ENCODE data around the gene C1QTNF5.

The C1QTNF5 gene

DNA sequence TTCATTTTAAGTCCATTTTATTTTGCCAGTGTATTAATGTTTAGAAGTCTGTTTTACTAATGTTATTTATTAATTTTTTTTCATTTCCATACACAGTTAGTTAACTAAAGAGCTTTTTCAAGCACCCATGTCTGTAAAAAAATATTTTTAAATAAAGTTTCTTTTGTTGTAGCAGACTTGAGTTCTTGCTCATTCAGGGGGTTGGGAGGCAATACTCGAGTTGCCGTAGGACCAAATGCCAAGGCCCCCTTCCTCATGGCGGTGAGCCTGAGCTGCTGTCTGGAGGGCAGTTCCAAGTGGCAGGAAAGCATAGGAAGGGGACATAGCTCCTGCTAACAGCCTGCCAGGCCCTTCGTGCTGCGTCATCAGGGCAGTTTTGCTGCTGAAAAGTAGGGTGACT lies 32.7 kb downstream of the C1QTNF5 start:
- POLR2A ChIA-PET = interaction anchor here (0.6 to 4.8 kb wide), 5 partner anchors 9 to 215 kb away, joined by 3 to 35 read pairs (median 3); partner anchors contain the start of gene MCAM
- H3K4me3 ChIP-seq (ENCODE audit: low read depth, low read length) = no peak overlapping the region
- TF ChIP-seq MZF1 (tag by site-specific recombination; IDR thresholded peaks at IDR 0.05; ENCODE audit: borderline replicate concordance) (no peak), BCL11A (tag by site-specific recombination; IDR thresholded peaks at IDR 0.05; ENCODE audit: low read depth) (no peak), ZNF394 (tag by site-specific recombination; IDR thresholded peaks at IDR 0.05; ENCODE audit: borderline replicate concordance) (no peak), KLF1 (tag by site-specific recombination; IDR thresholded peaks at IDR 0.05) (no peak), ZNF140 (tag by site-specific recombination; IDR thresholded peaks at IDR 0.05) (no peak), ZNF521 (tag by site-specific recombination; IDR thresholded peaks at IDR 0.05) (no peak), ZNF544 (tag by site-specific recombination; IDR thresholded peaks at IDR 0.05) (no peak), ZBTB8A (tag by site-specific recombination; IDR thresholded peaks at IDR 0.05) (no peak), ZNF707 (tag by site-specific recombination; IDR thresholded peaks at IDR 0.05) (no peak)
- TF ChIP-seq, protein P1, sequence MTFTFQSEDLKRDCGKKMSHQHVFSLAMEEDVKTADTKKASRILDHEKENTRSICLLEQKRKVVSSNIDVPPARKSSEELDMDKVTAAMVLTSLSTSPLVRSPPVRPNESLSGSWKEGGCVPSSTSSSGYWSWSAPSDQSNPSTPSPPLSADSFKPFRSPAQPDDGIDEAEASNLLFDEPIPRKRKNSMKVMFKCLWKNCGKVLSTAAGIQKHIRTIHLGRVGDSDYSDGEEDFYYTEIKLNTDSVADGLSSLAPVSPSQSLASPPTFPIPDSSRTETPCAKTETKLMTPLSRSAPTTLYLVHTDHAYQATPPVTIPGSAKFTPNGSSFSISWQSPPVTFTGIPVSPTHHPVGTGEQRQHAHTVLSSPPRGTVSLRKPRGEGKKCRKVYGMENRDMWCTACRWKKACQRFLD (tag by site-specific recombination; IDR thresholded peaks at IDR 0.05) = no peak
- TF ChIP-seq, protein P2, sequence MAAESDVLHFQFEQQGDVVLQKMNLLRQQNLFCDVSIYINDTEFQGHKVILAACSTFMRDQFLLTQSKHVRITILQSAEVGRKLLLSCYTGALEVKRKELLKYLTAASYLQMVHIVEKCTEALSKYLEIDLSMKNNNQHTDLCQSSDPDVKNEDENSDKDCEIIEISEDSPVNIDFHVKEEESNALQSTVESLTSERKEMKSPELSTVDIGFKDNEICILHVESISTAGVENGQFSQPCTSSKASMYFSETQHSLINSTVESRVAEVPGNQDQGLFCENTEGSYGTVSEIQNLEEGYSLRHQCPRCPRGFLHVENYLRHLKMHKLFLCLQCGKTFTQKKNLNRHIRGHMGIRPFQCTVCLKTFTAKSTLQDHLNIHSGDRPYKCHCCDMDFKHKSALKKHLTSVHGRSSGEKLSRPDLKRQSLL (tag by site-specific recombination; IDR thresholded peaks at IDR 0.05) = no peak
- CTCF ChIA-PET = interaction anchor here (0.5 to 4.4 kb wide), 18 partner anchors 11 to 243 kb away, joined by 3 to 20 read pairs (median 4); partner anchors contain the start of genes ABCG4, C2CD2L and CBL
- no peaks in the 10 kb centered on the region for H3K9me3 ChIP-seq (ENCODE audit: control insufficient read depth, insufficient read depth, low read depth, low read length)
- H3K27ac ChIP-seq (ENCODE audit: extremely low read depth, low read depth, low read length) = no peak overlapping the region
- peaks cover 0 to 68% of the 10 kb centered on the region in 2 experiments; a peak in 2 of 3 replicates for H3K36me3 ChIP-seq (ENCODE audit: control insufficient read depth in 2 of 2, insufficient read depth in 1 of 2, low read length in 2 of 2)
- H3K4me1 ChIP-seq (ENCODE audit: control insufficient read depth, insufficient read depth, low read length) = no peaks in the 10 kb centered on the region

DNA sequence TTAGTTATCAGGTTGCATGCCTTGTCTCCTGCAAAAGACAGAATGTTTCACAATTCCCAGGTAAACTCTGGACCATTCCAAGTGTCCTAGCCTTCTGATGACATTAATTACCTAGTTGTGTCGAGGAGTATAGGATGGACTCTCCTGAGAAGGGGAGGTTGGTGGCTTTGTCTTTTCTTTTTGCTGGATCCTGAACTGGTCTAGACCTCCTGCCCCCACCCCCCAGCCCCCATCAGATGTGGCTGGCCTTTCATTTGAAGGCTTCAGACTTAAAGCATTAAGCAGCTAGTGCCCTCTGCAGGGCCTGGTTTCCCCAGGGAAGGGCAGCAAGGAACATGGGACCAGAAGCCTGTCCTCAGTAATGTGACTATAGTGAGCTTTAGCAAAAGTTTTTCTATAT lies 33.5 kb downstream of the C1QTNF5 start:
- ChIA-PET CTCF (interaction anchor here (0.6 to 4.4 kb wide), 17 partner anchors 11 to 318 kb away, joined by 3 to 20 read pairs (median 4); partner anchors contain the start of genes ABCG4 and CBL), POLR2A (interaction anchor here (0.6 to 4.8 kb wide), 5 partner anchors 10 to 215 kb away, joined by 3 to 35 read pairs (median 3); partner anchors contain the start of gene MCAM)
- no peak overlapping the region for H3K4me3 ChIP-seq (ENCODE audit: low read depth, low read length)
- H3K27ac ChIP-seq (ENCODE audit: extremely low read depth, low read depth, low read length) = no peak overlapping the region
- H3K9me3 ChIP-seq (ENCODE audit: control insufficient read depth, insufficient read depth, low read depth, low read length) = no peaks in the 10 kb centered on the region
- H3K4me1 ChIP-seq (ENCODE audit: control insufficient read depth, insufficient read depth, low read length) = no peaks in the 10 kb centered on the region
- TF ChIP-seq, protein P3, sequence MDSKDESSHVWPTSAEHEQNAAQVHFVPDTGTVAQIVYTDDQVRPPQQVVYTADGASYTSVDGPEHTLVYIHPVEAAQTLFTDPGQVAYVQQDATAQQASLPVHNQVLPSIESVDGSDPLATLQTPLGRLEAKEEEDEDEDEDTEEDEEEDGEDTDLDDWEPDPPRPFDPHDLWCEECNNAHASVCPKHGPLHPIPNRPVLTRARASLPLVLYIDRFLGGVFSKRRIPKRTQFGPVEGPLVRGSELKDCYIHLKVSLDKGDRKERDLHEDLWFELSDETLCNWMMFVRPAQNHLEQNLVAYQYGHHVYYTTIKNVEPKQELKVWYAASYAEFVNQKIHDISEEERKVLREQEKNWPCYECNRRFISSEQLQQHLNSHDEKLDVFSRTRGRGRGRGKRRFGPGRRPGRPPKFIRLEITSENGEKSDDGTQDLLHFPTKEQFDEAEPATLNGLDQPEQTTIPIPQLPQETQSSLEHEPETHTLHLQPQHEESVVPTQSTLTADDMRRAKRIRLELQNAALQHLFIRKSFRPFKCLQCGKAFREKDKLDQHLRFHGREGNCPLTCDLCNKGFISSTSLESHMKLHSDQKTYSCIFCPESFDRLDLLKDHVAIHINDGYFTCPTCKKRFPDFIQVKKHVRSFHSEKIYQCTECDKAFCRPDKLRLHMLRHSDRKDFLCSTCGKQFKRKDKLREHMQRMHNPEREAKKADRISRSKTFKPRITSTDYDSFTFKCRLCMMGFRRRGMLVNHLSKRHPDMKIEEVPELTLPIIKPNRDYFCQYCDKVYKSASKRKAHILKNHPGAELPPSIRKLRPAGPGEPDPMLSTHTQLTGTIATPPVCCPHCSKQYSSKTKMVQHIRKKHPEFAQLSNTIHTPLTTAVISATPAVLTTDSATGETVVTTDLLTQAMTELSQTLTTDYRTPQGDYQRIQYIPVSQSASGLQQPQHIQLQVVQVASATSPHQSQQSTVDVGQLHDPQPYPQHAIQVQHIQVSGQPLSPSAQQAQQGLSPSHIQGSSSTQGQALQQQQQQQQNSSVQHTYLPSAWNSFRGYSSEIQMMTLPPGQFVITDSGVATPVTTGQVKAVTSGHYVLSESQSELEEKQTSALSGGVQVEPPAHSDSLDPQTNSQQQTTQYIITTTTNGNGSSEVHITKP (tag by site-specific recombination; IDR thresholded peaks at IDR 0.05) = peak; percentile 96
- TF ChIP-seq TCF7L2 (IDR thresholded peaks at IDR 0.05; ENCODE audit: borderline replicate concordance, low read depth, low read length) (no peak), ZFP3 (tag by site-specific recombination; IDR thresholded peaks at IDR 0.05; ENCODE audit: low read depth) (no peak), ZNF16 (tag by site-specific recombination; IDR thresholded peaks at IDR 0.05; ENCODE audit: low read depth) (no peak)
- peaks cover 0 to 65% of the 10 kb centered on the region in 2 experiments; a peak in 2 of 3 replicates for H3K36me3 ChIP-seq (ENCODE audit: control insufficient read depth in 2 of 2, insufficient read depth in 1 of 2, low read length in 2 of 2)
